OCI-LY1 (cell line): ENCODE data around the gene LIN7B.

Source experiments
- H2AFZ ChIP-seq: fragments of 200-600 bp; sonication (generic), shearing (Covaris generic); 2 replicates; pipeline ENCODE4 v1.6.0; 2014; ENCODE audit warnings: antibody characterized with exemption, mild to moderate bottlenecking, low read length
- H3F3A ChIP-seq: fragments of 200-600 bp; sonication (generic), shearing (Covaris generic); 2 replicates; pipeline ENCODE4 v1.6.0; 2014; ENCODE audit warnings: mild to moderate bottlenecking, antibody characterized with exemption, low read length, moderate library complexity; ENCODE audit not compliant: insufficient read depth
- H3K27ac ChIP-seq: fragments of 200-600 bp; sonication (generic); 2 replicates; pipeline ENCODE4 v1.5.1; 2014; ENCODE audit warnings: low read length, mixed run types, mild to moderate bottlenecking, low read depth; ENCODE audit not compliant: poor library complexity, severe bottlenecking
- H3K27me3 ChIP-seq: fragments of 200-600 bp; sonication (generic); 2 replicates; pipeline ENCODE4 v1.6.0; 2014; ENCODE audit warnings: antibody characterized with exemption, mild to moderate bottlenecking, low read length, moderate library complexity; ENCODE audit not compliant: insufficient read depth
- H3K36me3 ChIP-seq: fragments of 200-600 bp; sonication (generic); 2 replicates; pipeline ENCODE4 v1.6.1; 2014; ENCODE audit warnings: mild to moderate bottlenecking, antibody characterized with exemption, low read length, moderate library complexity, mixed read lengths; ENCODE audit not compliant: insufficient read depth
- H3K4me1 ChIP-seq: fragments of 200-600 bp; sonication (generic); 2 replicates; pipeline ENCODE4 v1.5.1; 2014; ENCODE audit warnings: mild to moderate bottlenecking, low read length, moderate library complexity; ENCODE audit not compliant: insufficient read depth, severe bottlenecking
- H3K4me2 ChIP-seq: fragments of 200-600 bp; sonication (generic), shearing (Covaris generic); 2 replicates; pipeline ENCODE4 v1.6.1; 2014; ENCODE audit warnings: low read length
- H3K4me3 ChIP-seq: fragments of 200-600 bp; sonication (generic); 2 replicates; pipeline ENCODE4 v1.5.1; 2014; ENCODE audit warnings: low read length, low read depth, mild to moderate bottlenecking, mixed read lengths; ENCODE audit not compliant: poor library complexity, severe bottlenecking
- H3K79me2 ChIP-seq: fragments of 200-600 bp; shearing (Covaris generic); 2 replicates; pipeline ENCODE4 v1.6.1; 2016; ENCODE audit warnings: mixed run types, low read length, mixed read lengths; ENCODE audit not compliant: insufficient read depth
- H3K9ac ChIP-seq: fragments of 200-600 bp; sonication (generic), shearing (Covaris generic); 2 replicates; pipeline ENCODE4 v1.6.1; 2014; ENCODE audit warnings: mild to moderate bottlenecking, low read length, mixed read lengths
- H3K9me2 ChIP-seq: fragments of 200-600 bp; sonication (generic), shearing (Covaris generic); 2 replicates; pipeline ENCODE4 v1.6.1; 2014; ENCODE audit warnings: low read depth, mild to moderate bottlenecking, low read length, mixed read lengths
- H3K9me3 ChIP-seq: fragments of 200-600 bp; shearing (Covaris generic); 2 replicates; pipeline ENCODE4 v1.6.1; 2014; ENCODE audit warnings: low read length, mixed read lengths
- H4K20me1 ChIP-seq: fragments of 200-600 bp; sonication (generic), shearing (Covaris generic); 2 replicates; pipeline ENCODE4 v1.6.0; 2016; ENCODE audit warnings: mild to moderate bottlenecking, low read length; ENCODE audit not compliant: insufficient read depth
- CTCF ChIP-seq: fragments of 200-600 bp; sonication (generic), shearing (Covaris generic); IDR thresholded peaks from 2 replicates; pipeline ENCODE4 v1.5.1; 2017; ENCODE audit warnings: mild to moderate bottlenecking, antibody characterized with exemption, low read length, moderate library complexity, mixed read lengths
- EZH2 ChIP-seq: fragments of 200-600 bp; sonication (generic), shearing (Covaris generic); IDR thresholded peaks from 2 replicates; pipeline ENCODE4 v1.8.0; 2017; ENCODE audit warnings: borderline replicate concordance, mixed run types, mild to moderate bottlenecking, antibody characterized with exemption, low read length, moderate library complexity, mixed read lengths

LIN7B gene

DNA sequence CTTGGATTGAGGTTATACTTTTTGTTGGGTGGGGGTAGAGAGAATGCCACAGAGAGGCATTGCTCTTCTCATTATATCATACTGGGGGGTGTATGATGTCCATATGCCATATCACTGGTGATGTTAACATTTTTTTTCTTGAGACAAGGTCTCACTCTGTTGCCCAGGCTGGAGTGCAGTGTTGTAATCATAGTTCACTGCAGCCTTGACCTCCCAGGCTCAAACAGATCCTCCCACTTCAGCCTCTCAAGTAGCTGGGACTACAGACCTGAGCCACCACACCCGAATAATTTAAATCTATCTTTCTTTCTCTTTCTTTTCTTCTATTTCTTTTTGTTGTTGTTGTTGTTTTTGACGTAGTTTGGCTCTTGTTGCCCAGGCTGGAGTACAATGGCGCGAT lies 33.8 kb upstream of the LIN7B start:
- no peak overlapping the region for H3K4me3 ChIP-seq
- TF ChIP-seq EZH2 = no peak
- TF ChIP-seq CTCF = no peak
- H2AFZ ChIP-seq = no peak overlapping the region
- no peaks in the 10 kb centered on the region for H3F3A ChIP-seq
- H3K79me2 ChIP-seq = no peaks in the 10 kb centered on the region
- no peak overlapping the region for H3K27ac ChIP-seq
- H3K9ac ChIP-seq = no peak overlapping the region
- no peaks in the 10 kb centered on the region for H3K9me2 ChIP-seq
- H3K36me3 ChIP-seq = no peaks in the 10 kb centered on the region
- H3K4me2 ChIP-seq = no peak overlapping the region
- H4K20me1 ChIP-seq = no peaks in the 10 kb centered on the region
- no peaks in the 10 kb centered on the region for H3K9me3 ChIP-seq
- peaks cover 5% of the 10 kb centered on the region for H3K4me1 ChIP-seq
- peaks cover 3% of the 10 kb centered on the region; the same call in 1 of the 2 replicates for H3K27me3 ChIP-seq

- H4K20me1 ChIP-seq = peaks cover 5% of the 10 kb centered on the region; the same call in 1 of the 2 replicates
- H3K79me2 ChIP-seq = peaks cover 8% of the 10 kb centered on the region
- H3K9me2 ChIP-seq = no peaks in the 10 kb centered on the region
- H2AFZ ChIP-seq = no peak overlapping the region
- H3K27ac ChIP-seq = no peak overlapping the region
- no peaks in the 10 kb centered on the region for H3F3A ChIP-seq
- H3K27me3 ChIP-seq = peaks cover 3% of the 10 kb centered on the region; the same call in 1 of the 2 replicates
- no peak overlapping the region for H3K9ac ChIP-seq
- H3K4me1 ChIP-seq = peaks cover 7% of the 10 kb centered on the region
- no peak overlapping the region for H3K4me2 ChIP-seq
- peaks cover 6% of the 10 kb centered on the region for H3K36me3 ChIP-seq
- TF ChIP-seq EZH2 (no peak), CTCF (no peak)
- no peaks in the 10 kb centered on the region for H3K9me3 ChIP-seq
- H3K4me3 ChIP-seq = no peak overlapping the region
These were observed 32.9 kb upstream of the LIN7B start for GRCh38 chr19:49081273-49081672.

DNA sequence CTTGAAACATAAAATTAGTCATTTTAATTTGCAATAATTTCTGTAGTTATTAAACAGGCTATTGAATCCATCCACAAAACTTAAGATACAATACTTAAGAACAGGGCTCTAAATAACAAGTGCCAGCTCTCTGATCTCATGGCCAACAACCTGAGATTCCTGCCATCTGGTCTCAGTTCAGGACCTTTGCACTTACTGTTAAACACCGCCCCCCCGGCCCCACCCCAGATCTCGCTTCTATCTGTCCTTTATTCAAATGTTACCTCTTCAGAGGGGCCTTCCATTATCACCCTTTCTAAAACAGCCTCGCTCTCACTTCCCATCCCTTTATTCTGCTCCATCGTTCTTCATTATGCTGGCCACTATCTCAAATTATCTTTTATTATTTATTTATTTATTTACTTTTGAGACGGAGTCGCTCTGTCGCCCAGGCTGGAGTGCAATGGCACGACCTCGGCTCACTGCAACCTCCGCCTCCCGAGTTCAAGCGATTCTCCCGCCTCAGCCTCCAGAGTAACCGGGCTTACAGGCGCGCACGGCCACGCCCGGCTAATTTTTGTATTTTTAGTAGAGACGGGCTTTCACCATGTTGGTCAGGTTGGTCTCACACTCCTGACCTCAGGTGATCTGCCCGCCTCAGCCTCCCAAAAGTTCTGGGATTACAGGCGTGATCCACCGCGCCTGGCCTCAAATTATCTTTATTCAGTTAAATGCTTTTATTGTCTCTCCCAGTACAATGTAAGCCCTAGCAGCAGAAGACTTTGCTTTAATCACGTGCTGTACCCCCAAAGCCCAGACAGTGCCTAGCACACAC lies 29.8 kb upstream of the LIN7B start:
- Histone ChIP-seq H3K36me3 (peaks cover 33% of the 10 kb centered on the region), H3K79me2 (peaks cover 34% of the 10 kb centered on the region), H3K9me3 (no peaks in the 10 kb centered on the region), H3K27me3 (peaks cover 3% of the 10 kb centered on the region; the same call in 1 of the 2 replicates), H2AFZ (no peak overlapping the region), H3K9ac (peak overlapping the region; percentile 63), H3F3A (no peaks in the 10 kb centered on the region), H3K4me3 (peak overlapping the region; percentile 95), H3K4me1 (peaks cover 23% of the 10 kb centered on the region), H3K4me2 (peak overlapping the region; percentile 80), H4K20me1 (peaks cover 7% of the 10 kb centered on the region; the same call in 1 of the 2 replicates), H3K27ac (peak overlapping the region; percentile 58), H3K9me2 (no peaks in the 10 kb centered on the region)
- no peak for TF ChIP-seq EZH2
- TF ChIP-seq CTCF = no peak
